GM21529 (cell line): ENCODE results near the gene RNF215.
A peak's percentile ranks its signal among the peaks of the same experiment; 100 is the strongest.

Experiments used
- ATAC-seq: cut with Tn5 transposase; IDR thresholded peaks from one replicate; pipeline ENCODE4 v1.9.1; 2021; ENCODE audit not compliant: unreplicated experiment

Gene RNF215

GRCh38 chr22:30386960-30387827 is at the start of gene RNF215:
RNF215 (minus strand) TSS chr22:30387411; CDS start chr22:30387313, 98 bp downstream.
- ATAC-seq: peak; percentile 67

GRCh38 chr22:30436196-30436595 is 49.0 kb upstream of the RNF215 start:
- no peak for ATAC-seq

GRCh38 chr22:30435674-30436126 is 48.5 kb upstream of the RNF215 start:
- no peak for ATAC-seq

GRCh38 chr22:30434843-30435242 is 47.6 kb upstream of the RNF215 start:
- ATAC-seq: no peak

- no peak for ATAC-seq
Observed at GRCh38 chr22:30433773-30434172, 46.6 kb upstream of the RNF215 start.

- ATAC-seq: no peak
Observed at GRCh38 chr22:30433227-30433626, 46.0 kb upstream of the RNF215 start.

- no peak for ATAC-seq
Observed at GRCh38 chr22:30432520-30432919, 45.3 kb upstream of the RNF215 start.

GRCh38 chr22:30432096-30432495 is 44.9 kb upstream of the RNF215 start:
- ATAC-seq: no peak

GRCh38 chr22:30430933-30431332 is 43.7 kb upstream of the RNF215 start:
- ATAC-seq: no peak

GRCh38 chr22:30429887-30430286 is 42.7 kb upstream of the RNF215 start:
- ATAC-seq: no peak

- ATAC-seq: no peak
Observed at GRCh38 chr22:30427871-30428270, 40.7 kb upstream of the RNF215 start.

GRCh38 chr22:30426388-30427353 is 39.5 kb upstream of the RNF215 start:
- no peak for ATAC-seq

- no peak for ATAC-seq
Observed at GRCh38 chr22:30425616-30426387, 38.6 kb upstream of the RNF215 start, which contains the start of gene MTFP1. MTFP1 (plus strand) TSS chr22:30425768; CDS start chr22:30425880, 112 bp downstream.

GRCh38 chr22:30425327-30425615 is 38.1 kb upstream of the RNF215 start:
- ATAC-seq: no peak

GRCh38 chr22:30424534-30425326 is 37.5 kb upstream of the RNF215 start:
- no peak for ATAC-seq

GRCh38 chr22:30423959-30424533 is 36.8 kb upstream of the RNF215 start:
- peak; percentile 83 for ATAC-seq

GRCh38 chr22:30423301-30423958 is 36.2 kb upstream of the RNF215 start:
- ATAC-seq: peak; percentile 23

- no peak for ATAC-seq
Observed at GRCh38 chr22:30422481-30423300, 35.5 kb upstream of the RNF215 start.
